AG04450 (cell line): ENCODE data around the gene IL27RA. TPM values are rescaled to one million over a fixed set of nuclear protein-coding genes. Genes with fewer than 3 reads are reported as not detected.
"Not testable (repeated sequence)": the region's sequence is repeated elsewhere in the genome, so short reads cannot be mapped to it uniquely, and the experiment has no call there.

ENCODE experiments used
- CTCF ChIA-PET: fragments of 300-600, 350-600 bp; formaldehyde crosslinking; extraction: SDS; loops from one replicate; lab custom pipeline; 2022; ENCODE audit warnings: antibody characterized with exemption, inconsistent platforms; lab: Charles Lee
- POLR2A ChIA-PET: fragments of 350-600 bp; formaldehyde crosslinking; extraction: SDS; loops from one replicate; lab custom pipeline; 2021; ENCODE audit warnings: antibody characterized with exemption, inconsistent platforms; lab: Yijun Ruan, JAX
- DNase-seq: peaks from one replicate; pipeline ENCODE4 v3.0.0-alpha.2; 2011; ENCODE audit warnings: low read depth, low spot score
- H3K27ac ChIP-seq: one replicate; pipeline ENCODE4 v1.5.1; 2012; ENCODE audit warnings: low read depth, low read length, control low read depth
- H3K27me3 ChIP-seq: one replicate; pipeline ENCODE4 v1.6.0; 2012; ENCODE audit warnings: low read length; ENCODE audit not compliant: control insufficient read depth, insufficient read depth
- H3K4me3 ChIP-seq: 2 replicates; pipeline ENCODE4 v1.5.1; 2011; ENCODE audit warnings: mild to moderate bottlenecking, low read depth, low read length, control low read depth
- H3K9me3 ChIP-seq: 2 replicates; pipeline ENCODE4 v1.5.1; 2012; ENCODE audit warnings: low read length; ENCODE audit not compliant: control insufficient read depth, insufficient read depth
- polyA plus RNA-seq: library from polyadenylated mRNA; depleted of rRNA; stranded (reverse); fragments of >200 nt; gene quantifications from 2 replicates; pipeline ENCODE4 v1.2.3, GENCODE V29; 2011
- TF ChIP-seq, protein P1 (sequence below): IDR thresholded peaks from 2 replicates; pipeline ENCODE4 v1.5.1; 2011; ENCODE audit warnings: low read depth, low read length, control low read depth, inconsistent platforms

The IL27RA gene
- polyA plus RNA-seq, 1 experiment: 4.5 TPM

- DNase-seq: no peak
- H3K27me3 ChIP-seq: peaks cover 10% of the 10 kb centered on the region
- no peak overlapping the region for H3K4me3 ChIP-seq
- ChIA-PET POLR2A (no interaction called here), CTCF (interaction anchor here (0.6 to 1.2 kb wide), 2 partner anchors 41 to 168 kb away, joined by 3 to 7 read pairs; no protein-coding TSS in a partner anchor)
- TF ChIP-seq, protein P1, sequence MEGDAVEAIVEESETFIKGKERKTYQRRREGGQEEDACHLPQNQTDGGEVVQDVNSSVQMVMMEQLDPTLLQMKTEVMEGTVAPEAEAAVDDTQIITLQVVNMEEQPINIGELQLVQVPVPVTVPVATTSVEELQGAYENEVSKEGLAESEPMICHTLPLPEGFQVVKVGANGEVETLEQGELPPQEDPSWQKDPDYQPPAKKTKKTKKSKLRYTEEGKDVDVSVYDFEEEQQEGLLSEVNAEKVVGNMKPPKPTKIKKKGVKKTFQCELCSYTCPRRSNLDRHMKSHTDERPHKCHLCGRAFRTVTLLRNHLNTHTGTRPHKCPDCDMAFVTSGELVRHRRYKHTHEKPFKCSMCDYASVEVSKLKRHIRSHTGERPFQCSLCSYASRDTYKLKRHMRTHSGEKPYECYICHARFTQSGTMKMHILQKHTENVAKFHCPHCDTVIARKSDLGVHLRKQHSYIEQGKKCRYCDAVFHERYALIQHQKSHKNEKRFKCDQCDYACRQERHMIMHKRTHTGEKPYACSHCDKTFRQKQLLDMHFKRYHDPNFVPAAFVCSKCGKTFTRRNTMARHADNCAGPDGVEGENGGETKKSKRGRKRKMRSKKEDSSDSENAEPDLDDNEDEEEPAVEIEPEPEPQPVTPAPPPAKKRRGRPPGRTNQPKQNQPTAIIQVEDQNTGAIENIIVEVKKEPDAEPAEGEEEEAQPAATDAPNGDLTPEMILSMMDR: no peak
- H3K9me3 ChIP-seq: no peaks in the 10 kb centered on the region
- no peak overlapping the region for H3K27ac ChIP-seq
Observed at GRCh38 chr19:14033946-14034345, 2.4 kb downstream of the IL27RA start.

- ChIA-PET POLR2A (interaction anchor here (1.1 kb wide), 1 partner anchor 102 kb away, joined by 3 read pairs; no protein-coding TSS in a partner anchor), CTCF (interaction anchor here (0.5 to 1.0 kb wide), 3 partner anchors 17 to 327 kb away, joined by 3 to 4 read pairs (median 4); no protein-coding TSS in a partner anchor)
- not testable (repeated sequence) for H3K4me3 ChIP-seq, H3K9me3 ChIP-seq, DNase-seq, H3K27ac ChIP-seq, H3K27me3 ChIP-seq
Observed at GRCh38 chr19:14035159-14035558, 3.6 kb downstream of the IL27RA start.

GRCh38 chr19:14035706-14036105 lies 4.1 kb downstream of the IL27RA start:
- ChIA-PET POLR2A (interaction anchor here (1.1 kb wide), 1 partner anchor 101 kb away, joined by 3 read pairs; no protein-coding TSS in a partner anchor), CTCF (interaction anchor here (0.5 to 1.0 kb wide), 5 partner anchors 17 to 326 kb away, joined by 3 to 5 read pairs (median 4); no protein-coding TSS in a partner anchor)
- TF ChIP-seq, protein P1: no peak
- no peaks in the 10 kb centered on the region for H3K9me3 ChIP-seq
- H3K27me3 ChIP-seq: peaks cover 4% of the 10 kb centered on the region
- H3K27ac ChIP-seq: no peak overlapping the region
- H3K4me3 ChIP-seq: no peak overlapping the region
- no peak for DNase-seq

- no peak for DNase-seq
- Histone ChIP-seq H3K27ac (no peak overlapping the region), H3K27me3 (no peaks in the 10 kb centered on the region), H3K9me3 (no peaks in the 10 kb centered on the region), H3K4me3 (no peak overlapping the region)
- ChIA-PET CTCF (no interaction called here), POLR2A (no interaction called here)
- TF ChIP-seq, protein P1: no peak
Observed at GRCh38 chr19:14039181-14039580, 7.6 kb downstream of the IL27RA start.

- H3K4me3 ChIP-seq, H3K27ac ChIP-seq, POLR2A ChIA-PET, H3K27me3 ChIP-seq, H3K9me3 ChIP-seq, DNase-seq: not testable (repeated sequence)
- TF ChIP-seq, protein P1: peak; percentile 52; the same call in 1 of the 2 replicates
- CTCF ChIA-PET: interaction anchor here (0.6 to 2.2 kb wide), 10 partner anchors 8 to 414 kb away, joined by 3 to 12 read pairs (median 3); partner anchors contain the start of gene IL27RA
Observed at GRCh38 chr19:14042659-14043608, 11.4 kb downstream of the IL27RA start.

- H3K4me3 ChIP-seq, DNase-seq, H3K9me3 ChIP-seq, H3K27me3 ChIP-seq, H3K27ac ChIP-seq, POLR2A ChIA-PET: not testable (repeated sequence)
- CTCF ChIA-PET: interaction anchor here (0.6 to 1.1 kb wide), 6 partner anchors 11 to 1073 kb away, joined by 3 to 6 read pairs (median 3); no protein-coding TSS in a partner anchor
Observed at GRCh38 chr19:14047866-14048265, 16.3 kb downstream of the IL27RA start.
